Psoas muscle (tissue), 8 donors: Measurements from ENCODE around the gene ENDOU. TPM values are rescaled to one million over a fixed set of nuclear protein-coding genes. Genes with fewer than 3 reads are reported as not detected.

ENCODE experiments used
- ATAC-seq, 4 donors: fragments of 200-7000 bp; cut with Tn5 transposase; one replicate each; pipeline ENCODE4 v1.9.1; 2020; ENCODE audit warnings: moderate library complexity in 3 of 4, mild to moderate bottlenecking in 2 of 4
- DNase-seq, 2 donors: peaks; one replicate each; pipeline ENCODE4 v3.0.0-alpha.2; 2020
- H3K27ac ChIP-seq: fragments of 200-600 bp; one replicate; pipeline ENCODE4 v1.8.0; 2022
- H3K27me3 ChIP-seq, 3 donors: fragments of 200-600 bp in 1 of 3; one replicate each; pipeline versions ENCODE4 v1.6.1 to v1.8.0; 2013 to 2022; ENCODE audit warnings: low read length in 2 of 3, mild to moderate bottlenecking in 2 of 3, moderate library complexity in 1 of 3; ENCODE audit not compliant: insufficient read depth in 3 of 3
- H3K36me3 ChIP-seq, 2 donors: fragments of 200-600 bp in 1 of 2; one replicate each; pipeline versions ENCODE4 v1.6.1 to v1.8.0; 2013 to 2022; ENCODE audit warnings: low read depth in 1 of 2, mild to moderate bottlenecking in 1 of 2, moderate library complexity in 1 of 2; ENCODE audit not compliant: insufficient read depth in 1 of 2
- H3K4me1 ChIP-seq: fragments of 200-600 bp; one replicate; pipeline ENCODE4 v1.8.0; 2022
- H3K4me3 ChIP-seq: fragments of 200-600 bp; one replicate; pipeline ENCODE4 v1.8.0; 2022; ENCODE audit warnings: mild to moderate bottlenecking
- H3K9me3 ChIP-seq: fragments of 200-600 bp; one replicate; pipeline ENCODE4 v1.8.0; 2022
- CTCF ChIP-seq: fragments of 200-600 bp; IDR thresholded peaks from one replicate; pipeline ENCODE4 v1.8.0; 2022; ENCODE audit warnings: antibody characterized with exemption
- WGBS, 3 donors: extraction: QIAGEN DNeasy Blood & Tissue Kit; methylation state at CpG; one replicate each; pipeline versions ENCODE4 v1.1.6 to v1.1.7; 2013; 5-methylcytosine and 5-hydroxymethylcytosine counted together
- intact Hi-C, 2 donors: fragments of 100-400 bp; cut with DNase I; formaldehyde crosslinking; loops; one replicate each; pipeline versions ENCODE4 v1.11.0 to v1.14.2; 2022
- polyA plus RNA-seq, 3 donors: library from polyadenylated mRNA; stranded (reverse); fragments of 200-250 nt; gene quantifications; one replicate each; pipeline ENCODE4 v1.2.3, GENCODE V29; 2013
- total RNA-seq, 4 donors: library from RNA; stranded (reverse); fragmentation: NEBNext Ultra II Directional in 2 of 4; extraction: Animal tissue kit (Norgen Biotek cat#: 25700) in 2 of 4; gene quantifications; one replicate each; pipeline versions ENCODE4 v1.2.1 to v1.2.4, GENCODE V29; 2021 to 2023
- donor health status: healthy with polysubstance abuse.
- donor health status: DM: no; HTN: no; CAD: no; lungs with moderate emphysema.
- donor health status: Bipolar disorder and iron deficiency.
- donor health status: healthy.
- donor health status: DM: yes; HTN: yes; CAD: no.
- donor health status: DM: no; HTN: no; CAD: no.
- donor health status: DM: no; HTN: no; CAD: no.
- donor health status: DM: yes; HTN: yes; CAD: no.

Gene ENDOU
- total and polyA plus RNA-seq, 7 donors: 0.13 to 0.82 (median 0.20) TPM; not detected in 3

- H3K27ac ChIP-seq: peak overlapping the region; percentile 57
- H3K27me3 ChIP-seq: no peaks in the 10 kb centered on the region
- H3K9me3 ChIP-seq: no peaks in the 10 kb centered on the region
- no peaks in the 10 kb centered on the region for H3K36me3 ChIP-seq
- peak overlapping the region; percentile 72 for H3K4me3 ChIP-seq
- peaks cover 28% of the 10 kb centered on the region for H3K4me1 ChIP-seq
- intact Hi-C loops: loop anchor here in 1 of 2 donors (2.0 kb wide), 1 partner anchor 15 kb away; no protein-coding TSS in a partner anchor
- DNase-seq (no peak), ATAC-seq (no peak)
- 52 to 58% (median 52%) methylated on average over 20 of the region's 20 CpGs for WGBS, 3 donors
- no peak for TF ChIP-seq CTCF
These were observed 32.7 kb upstream of the ENDOU start for GRCh38 chr12:47757840-47758583.

GRCh38 chr12:47757364-47757839 lies 32.1 kb upstream of the ENDOU start:
- H3K27ac ChIP-seq: peak overlapping the region; percentile 21
- H3K36me3 ChIP-seq: no peaks in the 10 kb centered on the region
- peaks cover 34% of the 10 kb centered on the region for H3K4me1 ChIP-seq
- WGBS, 3 donors: 63 to 68% (median 63%) methylated on average over 7 of the region's 7 CpGs
- H3K9me3 ChIP-seq: no peaks in the 10 kb centered on the region
- no peak for DNase-seq
- no peaks in the 10 kb centered on the region for H3K27me3 ChIP-seq
- TF ChIP-seq CTCF: no peak
- peak overlapping the region; percentile 72 for H3K4me3 ChIP-seq
- ATAC-seq: no peak
- intact Hi-C loops: no loop called here

- intact Hi-C loops: no loop called here
- Histone ChIP-seq H3K36me3 (peaks cover 0 to under 1% of the 10 kb centered on the region in 2 donors), H3K9me3 (no peaks in the 10 kb centered on the region), H3K27me3 (no peaks in the 10 kb centered on the region), H3K4me3 (peak overlapping the region; percentile 72), H3K27ac (no peak overlapping the region), H3K4me1 (peaks cover 38% of the 10 kb centered on the region)
- TF ChIP-seq CTCF: no peak
- 68 to 74% (median 72%) methylated on average over 12 of the region's 12 CpGs for WGBS, 3 donors
- DNase-seq (no peak), ATAC-seq (no peak)
These were observed 30.6 kb upstream of the ENDOU start for GRCh38 chr12:47755655-47756562.

- 34 to 68% (median 47%) methylated on average over 3 of the region's 3 CpGs for WGBS, 3 donors
- Histone ChIP-seq H3K36me3 (peaks cover 0 to 3% of the 10 kb centered on the region in 2 donors), H3K27ac (peak overlapping the region; percentile 25), H3K4me3 (no peak overlapping the region), H3K9me3 (no peaks in the 10 kb centered on the region), H3K27me3 (no peaks in the 10 kb centered on the region), H3K4me1 (peaks cover 38% of the 10 kb centered on the region)
- no peak for TF ChIP-seq CTCF
- DNase-seq: no peak
- peak in 1 of 4 donors; percentile 23 for ATAC-seq
- intact Hi-C loops: no loop called here
These were observed 29.6 kb upstream of the ENDOU start for GRCh38 chr12:47754881-47755280.
